Tibial artery (tissue), 4 donors: ENCODE data around the gene ITGB5.
"Not testable (repeated sequence)": the region's sequence is repeated elsewhere in the genome, so short reads cannot be mapped to it uniquely, and the experiment has no call there.

Experiments
- DNase-seq, 2 donors: peaks; one replicate each; pipeline ENCODE4 v3.0.0-alpha.2; 2019
- H3K27ac ChIP-seq, 2 donors: fragments of 200-600 bp; sonication (generic) in 1 of 2; 1 replicate in 1 of 2; 2 replicates in 1 of 2; pipeline ENCODE4 v1.5.1; 2018 to 2019; ENCODE audit warnings: mild to moderate bottlenecking in 1 of 2
- H3K27me3 ChIP-seq, 2 donors: fragments of 200-600 bp; sonication (generic) in 1 of 2; one replicate each; pipeline versions ENCODE4 v1.5.1 to v1.6.0; 2016 to 2019
- H3K36me3 ChIP-seq, 3 donors: fragments of 200-600 bp; sonication (generic) in 2 of 3; one replicate each; pipeline ENCODE4 v1.5.1; 2016 to 2019; ENCODE audit warnings: mild to moderate bottlenecking in 2 of 3
- H3K4me1 ChIP-seq, 4 donors: fragments of 200-600 bp; sonication (generic) in 2 of 4; 1 replicate in 3 of 4; 2 replicates in 1 of 4; pipeline ENCODE4 v1.5.1; 2016 to 2019
- H3K4me3 ChIP-seq, 2 donors: fragments of 200-600 bp; sonication (generic) in 1 of 2; 1 replicate in 1 of 2; 2 replicates in 1 of 2; pipeline ENCODE4 v1.5.1; 2018 to 2019; ENCODE audit warnings: mild to moderate bottlenecking in 2 of 2
- H3K9me3 ChIP-seq, 3 donors: fragments of 200-600 bp; sonication (generic) in 1 of 3; one replicate each; pipeline ENCODE4 v1.5.1; 2016 to 2019
- CTCF ChIP-seq, 2 experiments: fragments of 200-600 bp in 1 of 2; fragments of 450-650 bp in 1 of 2; IDR thresholded peaks; one replicate each; pipeline ENCODE4 v1.5.1; 2017 to 2019; ENCODE audit warnings: antibody characterized with exemption in 2 of 2, mild to moderate bottlenecking in 1 of 2, moderate library complexity in 1 of 2
- intact Hi-C: fragments of 100-400 bp; cut with DNase I; formaldehyde crosslinking; loops from one replicate; pipeline ENCODE4 v1.15.0; 2023; ENCODE audit warnings: low total_unique reads

ITGB5 gene

GRCh38 chr3:124831628-124832199, 55.5 kb downstream of the ITGB5 start:
- intact Hi-C loops: loop anchor here (10.0 kb wide), 1 partner anchor 53 kb away; the partner anchor contains the start of gene ITGB5
- peak overlapping the region; percentile 78 to 85 for H3K27ac ChIP-seq
- H3K4me1 ChIP-seq: peaks cover 4 to 100% (median 83%) of the 10 kb centered on the region in 4 donors

GRCh38 chr3:124829819-124830554, 57.2 kb downstream of the ITGB5 start:
- Histone ChIP-seq H3K27ac (peak overlapping the region; percentile 78 to 85), H3K4me3 (no peak overlapping the region), H3K4me1 (peaks cover 4 to 90% (median 69%) of the 10 kb centered on the region in 4 donors), H3K27me3 (no peaks in the 10 kb centered on the region), H3K9me3 (no peaks in the 10 kb centered on the region), H3K36me3 (peaks cover 0 to 16% (median 7%) of the 10 kb centered on the region in 3 donors)
- intact Hi-C loops: loop anchor here (10.0 kb wide), 1 partner anchor 55 kb away; the partner anchor contains the start of gene ITGB5
- no peak for TF ChIP-seq CTCF (IDR thresholded peaks at IDR 0.05)
- DNase-seq: peak in 1 of 2 donors; percentile 41

More at GRCh38 chr3:124831628-124832199, 55.5 kb downstream of the ITGB5 start:
- no peak for DNase-seq
- Histone ChIP-seq H3K36me3 (peaks cover 0 to 16% (median 7%) of the 10 kb centered on the region in 3 donors), H3K9me3 (no peaks in the 10 kb centered on the region), H3K4me3 (no peak overlapping the region), H3K27me3 (no peaks in the 10 kb centered on the region)
- no peak for TF ChIP-seq CTCF (IDR thresholded peaks at IDR 0.05)

- H3K27ac ChIP-seq: peak overlapping the region; percentile 78 to 85
- intact Hi-C loops: no loop called here
- TF ChIP-seq CTCF (IDR thresholded peaks at IDR 0.05): no peak
- H3K9me3 ChIP-seq: no peaks in the 10 kb centered on the region
- peaks cover 4 to 83% (median 63%) of the 10 kb centered on the region in 4 donors for H3K4me1 ChIP-seq
- no peak overlapping the region for H3K4me3 ChIP-seq
- DNase-seq: peak in 1 of 2 donors; percentile 67
- no peaks in the 10 kb centered on the region for H3K27me3 ChIP-seq
- H3K36me3 ChIP-seq: peaks cover 0 to 16% (median 7%) of the 10 kb centered on the region in 3 donors
These were observed 57.9 kb downstream of the ITGB5 start for GRCh38 chr3:124829178-124829818.

GRCh38 chr3:124827476-124828206, 59.5 kb downstream of the ITGB5 start:
- H3K27ac ChIP-seq: peak overlapping the region; percentile 64 to 78
- H3K4me3 ChIP-seq, H3K9me3 ChIP-seq, DNase-seq, intact Hi-C loops, H3K27me3 ChIP-seq: not testable (repeated sequence)
- peaks cover 0 to 66% (median 47%) of the 10 kb centered on the region in 4 donors for H3K4me1 ChIP-seq
- peaks cover 0 to 16% (median 7%) of the 10 kb centered on the region in 3 donors for H3K36me3 ChIP-seq
- TF ChIP-seq CTCF (IDR thresholded peaks at IDR 0.05): peak in 1 of 2 experiments; percentile 30

GRCh38 chr3:124826703-124827102, 60.5 kb downstream of the ITGB5 start:
- Histone ChIP-seq H3K36me3 (peaks cover 0 to 16% (median 7%) of the 10 kb centered on the region in 3 donors), H3K9me3 (no peaks in the 10 kb centered on the region), H3K27me3 (no peaks in the 10 kb centered on the region), H3K4me3 (no peak overlapping the region), H3K4me1 (peaks cover 0 to 57% (median 38%) of the 10 kb centered on the region in 4 donors), H3K27ac (peak overlapping the region; percentile 64 to 78)
- no peak for TF ChIP-seq CTCF (IDR thresholded peaks at IDR 0.05)
- intact Hi-C loops: no loop called here
- no peak for DNase-seq
